ENCODE results near the gene HS1BP3. TPM values are rescaled to one million over a fixed set of nuclear protein-coding genes. Genes with fewer than 3 reads are reported as not detected.

HS1BP3 gene
- total and polyA plus RNA-seq, 2 of the 13 experiments (the other 11 are each of a cell fraction or from before 2014, with no cell fraction given): 15.2 to 22.0 TPM

DNA sequence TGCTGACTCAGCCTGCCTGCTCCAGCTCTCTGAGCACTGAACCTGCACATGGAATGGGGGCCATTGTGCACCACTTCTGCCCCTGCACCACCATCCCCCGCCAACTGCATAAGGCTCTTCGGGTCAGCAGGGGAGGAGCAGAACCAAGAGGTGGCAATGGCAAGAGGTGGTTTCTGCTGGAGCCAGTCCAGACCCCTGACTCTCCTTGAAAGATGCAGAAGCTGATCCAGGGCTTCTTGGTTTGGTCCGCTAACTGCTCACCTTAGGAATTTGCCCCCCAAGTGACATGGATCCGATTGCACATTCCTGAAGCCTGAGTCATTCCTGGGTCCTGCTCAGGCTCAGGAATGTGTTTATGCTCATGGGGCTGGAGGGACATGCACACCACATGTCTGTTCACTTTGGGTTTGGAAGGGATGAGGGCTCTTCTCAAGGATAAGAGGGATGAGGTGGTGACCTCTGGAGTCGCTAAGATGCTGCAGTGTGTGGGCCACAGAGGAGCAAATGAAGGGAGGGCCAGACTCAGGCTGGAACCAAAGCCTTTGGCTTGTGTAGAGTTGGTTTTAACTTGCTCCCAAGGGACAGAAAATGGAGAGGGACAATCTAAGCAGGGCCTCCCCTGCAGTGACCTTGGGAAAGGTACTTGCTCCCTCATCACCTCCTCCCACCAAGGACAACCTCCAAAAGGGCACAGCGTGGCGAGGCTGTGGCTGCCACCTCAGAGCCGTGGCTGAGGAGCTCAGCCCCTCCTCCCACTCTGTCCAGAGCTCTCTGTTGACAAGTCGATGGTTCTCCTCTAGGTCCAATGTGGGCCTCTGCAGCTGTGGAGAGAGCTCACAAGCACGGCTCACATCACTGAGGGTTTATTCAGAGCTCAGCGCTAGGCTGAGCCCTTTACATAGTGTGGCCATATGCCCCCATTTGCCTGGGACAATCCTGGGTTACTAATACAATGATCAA, 66.2 kb downstream of the HS1BP3 start (continued):
- TF ChIP-seq RFXANK (CRISPR knock-in tag; IDR thresholded peaks at IDR 0.05) (no peak), TMF1 (CRISPR knock-in tag; IDR thresholded peaks at IDR 0.05; ENCODE audit: low read depth) (peak; percentile 29; the same call in 1 of the 2 replicates), SNRNP70 (IDR thresholded peaks at IDR 0.05; ENCODE audit: low read depth, low read length) (no peak), SNAPC5 (CRISPR knock-in tag; IDR thresholded peaks at IDR 0.05; ENCODE audit: borderline replicate concordance) (no peak), NR2C2 (CRISPR knock-in tag; IDR thresholded peaks at IDR 0.05; ENCODE audit: borderline replicate concordance) (peak; percentile 58; the same call in 1 of the 2 replicates), ZSCAN21 (CRISPR knock-in tag; IDR thresholded peaks at IDR 0.05; ENCODE audit: borderline replicate concordance) (peak; percentile 86), ZMYM4 (CRISPR knock-in tag; IDR thresholded peaks at IDR 0.05) (peak; percentile 86), BRD4 (CRISPR knock-in tag; IDR thresholded peaks at IDR 0.05) (peak; percentile 78), ZNF431 (CRISPR knock-in tag; IDR thresholded peaks at IDR 0.05; ENCODE audit: borderline replicate concordance, low read depth) (no peak; the same call in 1 of the 2 replicates), DNMT3B (CRISPR knock-in tag; conservative IDR thresholded peaks at IDR 0.05) (peak; percentile 83; the same call in 1 of the 2 replicates), DMAP1 (CRISPR knock-in tag; IDR thresholded peaks at IDR 0.05) (peak; percentile 57), SP1 (IDR thresholded peaks at IDR 0.05) (no peak), SP1 (CRISPR knock-in tag; IDR thresholded peaks at IDR 0.05) (no peak; the same call in 1 of the 2 replicates), ZBTB7A (CRISPR knock-in tag; IDR thresholded peaks at IDR 0.05) (no peak), PCBP1 (IDR thresholded peaks at IDR 0.05; ENCODE audit: borderline replicate concordance, low read depth, low read length) (no peak), STAT6 (CRISPR knock-in tag; IDR thresholded peaks at IDR 0.05; ENCODE audit: borderline replicate concordance) (no peak; the same call in 1 of the 2 replicates), ZSCAN29 (CRISPR knock-in tag; conservative IDR thresholded peaks at IDR 0.05) (no peak; the same call in 1 of the 2 replicates), TFE3 (CRISPR knock-in tag; IDR thresholded peaks at IDR 0.05) (peak; percentile 73), FOXA3 (CRISPR knock-in tag; IDR thresholded peaks at IDR 0.05) (peak; percentile 78), ZNF124 (CRISPR knock-in tag; IDR thresholded peaks at IDR 0.05) (no peak), ZNF652 (CRISPR knock-in tag; IDR thresholded peaks at IDR 0.05; ENCODE audit: borderline replicate concordance, low read depth) (peak; percentile 57; the same call in 1 of the 2 replicates), ZNF713 (CRISPR knock-in tag; IDR thresholded peaks at IDR 0.05) (no peak)
- TF ChIP-seq, protein P1, sequence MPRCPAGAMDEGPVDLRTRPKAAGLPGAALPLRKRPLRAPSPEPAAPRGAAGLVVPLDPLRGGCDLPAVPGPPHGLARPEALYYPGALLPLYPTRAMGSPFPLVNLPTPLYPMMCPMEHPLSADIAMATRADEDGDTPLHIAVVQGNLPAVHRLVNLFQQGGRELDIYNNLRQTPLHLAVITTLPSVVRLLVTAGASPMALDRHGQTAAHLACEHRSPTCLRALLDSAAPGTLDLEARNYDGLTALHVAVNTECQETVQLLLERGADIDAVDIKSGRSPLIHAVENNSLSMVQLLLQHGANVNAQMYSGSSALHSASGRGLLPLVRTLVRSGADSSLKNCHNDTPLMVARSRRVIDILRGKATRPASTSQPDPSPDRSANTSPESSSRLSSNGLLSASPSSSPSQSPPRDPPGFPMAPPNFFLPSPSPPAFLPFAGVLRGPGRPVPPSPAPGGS (CRISPR knock-in tag; IDR thresholded peaks at IDR 0.05): no peak; the same call in 1 of the 2 replicates
- TF ChIP-seq, protein P2, sequence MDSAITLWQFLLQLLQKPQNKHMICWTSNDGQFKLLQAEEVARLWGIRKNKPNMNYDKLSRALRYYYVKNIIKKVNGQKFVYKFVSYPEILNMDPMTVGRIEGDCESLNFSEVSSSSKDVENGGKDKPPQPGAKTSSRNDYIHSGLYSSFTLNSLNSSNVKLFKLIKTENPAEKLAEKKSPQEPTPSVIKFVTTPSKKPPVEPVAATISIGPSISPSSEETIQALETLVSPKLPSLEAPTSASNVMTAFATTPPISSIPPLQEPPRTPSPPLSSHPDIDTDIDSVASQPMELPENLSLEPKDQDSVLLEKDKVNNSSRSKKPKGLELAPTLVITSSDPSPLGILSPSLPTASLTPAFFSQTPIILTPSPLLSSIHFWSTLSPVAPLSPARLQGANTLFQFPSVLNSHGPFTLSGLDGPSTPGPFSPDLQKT (CRISPR knock-in tag; IDR thresholded peaks at IDR 0.05; ENCODE audit: borderline replicate concordance): no peak

Data from HepG2 (cell line).